SU-DHL-6 (cell line): ENCODE measurements around the gene BZW2.

ENCODE experiments used
- H2AFZ ChIP-seq: fragments of 200-600 bp; sonication (generic); 2 replicates; pipeline ENCODE4 v1.6.1; 2014; ENCODE audit warnings: low read depth, mild to moderate bottlenecking, moderate library complexity, mixed read lengths, antibody characterized with exemption, low read length; ENCODE audit not compliant: severe bottlenecking
- H3F3A ChIP-seq: fragments of 200-600 bp; shearing (Covaris generic); 2 replicates; pipeline ENCODE4 v1.6.0; 2016; ENCODE audit warnings: antibody characterized with exemption, mild to moderate bottlenecking; ENCODE audit not compliant: insufficient read depth
- H3K27ac ChIP-seq: fragments of 200-600 bp; sonication (generic); 2 replicates; pipeline ENCODE4 v1.5.1; 2016; ENCODE audit warnings: low read depth, mild to moderate bottlenecking, low read length, moderate library complexity, mixed read lengths
- H3K27me3 ChIP-seq: fragments of 200-600 bp; sonication (generic), shearing (Covaris generic); 2 replicates; pipeline ENCODE4 v1.6.0; 2014; ENCODE audit warnings: mild to moderate bottlenecking, low read length
- H3K36me3 ChIP-seq: fragments of 200-600 bp; sonication (generic); 2 replicates; pipeline ENCODE4 v1.6.1; 2014; ENCODE audit warnings: mild to moderate bottlenecking, low read length, mixed read lengths
- H3K4me2 ChIP-seq: fragments of 300-600, 200-600 bp; shearing (Covaris generic), sonication (generic); 2 replicates; pipeline ENCODE4 v1.6.0; 2014; ENCODE audit warnings: low read length, low read depth, mild to moderate bottlenecking; ENCODE audit not compliant: poor library complexity, severe bottlenecking
- H3K4me3 ChIP-seq: fragments of 200-600 bp; sonication (generic); 2 replicates; pipeline ENCODE4 v1.5.1; 2014; ENCODE audit warnings: antibody characterized with exemption, low read length, mild to moderate bottlenecking, mixed read lengths; ENCODE audit not compliant: insufficient read depth, poor library complexity, severe bottlenecking
- H3K79me2 ChIP-seq: fragments of 200-600 bp; sonication (generic); 2 replicates; pipeline ENCODE4 v1.6.1; 2014; ENCODE audit warnings: mild to moderate bottlenecking, low read length, moderate library complexity; ENCODE audit not compliant: insufficient read depth
- H3K9ac ChIP-seq: fragments of 200-600 bp; sonication (generic); 2 replicates; pipeline ENCODE4 v1.7.0; 2014; ENCODE audit warnings: mild to moderate bottlenecking, low read length
- H3K9me2 ChIP-seq: fragments of 200-600 bp; sonication (generic); replicated peaks from 2 replicates; pipeline ENCODE4 v1.6.1; 2014; ENCODE audit warnings: low read length; ENCODE audit not compliant: insufficient read depth
- H3K9me3 ChIP-seq: fragments of 200-600 bp; sonication (generic); 2 replicates; pipeline ENCODE4 v1.6.1; 2014; ENCODE audit warnings: low read length, mixed read lengths; ENCODE audit not compliant: insufficient read depth
- H4K20me1 ChIP-seq: fragments of 200-600 bp; sonication (generic); 2 replicates; pipeline ENCODE4 v1.6.1; 2014; ENCODE audit warnings: low read depth, mild to moderate bottlenecking, antibody characterized with exemption, low read length, moderate library complexity, mixed read lengths
- CTCF ChIP-seq: fragments of 200-600 bp; sonication (generic); IDR thresholded peaks from one replicate; pipeline ENCODE4 v1.5.1; 2017; ENCODE audit warnings: antibody characterized with exemption, mild to moderate bottlenecking, low read length, moderate library complexity; ENCODE audit not compliant: insufficient read depth, poor library complexity, severe bottlenecking
- EZH2phosphoT487 ChIP-seq: fragments of 200-600 bp; sonication (generic), shearing (Covaris generic); conservative IDR thresholded peaks from 2 replicates; pipeline ENCODE4 v1.6.1; 2018; ENCODE audit warnings: mild to moderate bottlenecking, antibody characterized with exemption, low read length, moderate library complexity, mixed read lengths

Gene BZW2

GRCh38 chr7:16721541-16721940 is 75.6 kb downstream of the BZW2 start:
- no peaks in the 10 kb centered on the region for H3K36me3 ChIP-seq
- no peak overlapping the region for H2AFZ ChIP-seq
- TF ChIP-seq EZH2phosphoT487 (no peak), CTCF (no peak)
- no peaks in the 10 kb centered on the region for H3K79me2 ChIP-seq
- no peaks in the 10 kb centered on the region for H3K27me3 ChIP-seq
- no peaks in the 10 kb centered on the region for H4K20me1 ChIP-seq
- no peak overlapping the region for H3K9ac ChIP-seq
- H3K27ac ChIP-seq: no peak overlapping the region
- H3K9me3 ChIP-seq: no peaks in the 10 kb centered on the region
- no peaks in the 10 kb centered on the region for H3F3A ChIP-seq
- no peak overlapping the region for H3K4me2 ChIP-seq
- no peak overlapping the region for H3K4me3 ChIP-seq
- no peaks in the 10 kb centered on the region for H3K9me2 ChIP-seq

GRCh38 chr7:16724344-16724743 is 78.4 kb downstream of the BZW2 start:
- no peak overlapping the region for H3K4me2 ChIP-seq
- H3K9me3 ChIP-seq: no peaks in the 10 kb centered on the region
- no peak overlapping the region for H3K27ac ChIP-seq
- H3K9ac ChIP-seq: no peak overlapping the region
- TF ChIP-seq EZH2phosphoT487 (no peak), CTCF (no peak)
- H4K20me1 ChIP-seq: no peaks in the 10 kb centered on the region
- H3K9me2 ChIP-seq: no peaks in the 10 kb centered on the region
- H3K79me2 ChIP-seq: no peaks in the 10 kb centered on the region
- H2AFZ ChIP-seq: no peak overlapping the region
- H3K4me3 ChIP-seq: no peak overlapping the region
- H3K27me3 ChIP-seq: no peaks in the 10 kb centered on the region
- no peaks in the 10 kb centered on the region for H3F3A ChIP-seq
- H3K36me3 ChIP-seq: no peaks in the 10 kb centered on the region

- Histone ChIP-seq H2AFZ (no peak overlapping the region), H3K4me3 (no peak overlapping the region), H3K9me2 (no peaks in the 10 kb centered on the region), H4K20me1 (no peaks in the 10 kb centered on the region), H3K36me3 (no peaks in the 10 kb centered on the region), H3K9me3 (no peaks in the 10 kb centered on the region), H3K9ac (no peak overlapping the region), H3K27me3 (no peaks in the 10 kb centered on the region), H3K79me2 (no peaks in the 10 kb centered on the region), H3K27ac (no peak overlapping the region), H3K4me2 (no peak overlapping the region), H3F3A (no peaks in the 10 kb centered on the region)
- no peak for TF ChIP-seq CTCF
- TF ChIP-seq EZH2phosphoT487: no peak
Measured at GRCh38 chr7:16726189-16726588, 80.2 kb downstream of the BZW2 start.
